Rectal smooth muscle tissue (tissue), 1 donor: ENCODE measurements around the gene LRRC31.

Experiments used
- H3K27ac ChIP-seq: one replicate; pipeline ENCODE4 v1.7.0; 2013; ENCODE audit warnings: low read depth, low read length, inconsistent platforms
- H3K27me3 ChIP-seq: one replicate; pipeline ENCODE4 v1.7.0; 2013; ENCODE audit warnings: low read length; ENCODE audit not compliant: control insufficient read depth, insufficient read depth
- H3K36me3 ChIP-seq: one replicate; pipeline ENCODE4 v1.7.0; 2013; ENCODE audit warnings: low read length; ENCODE audit not compliant: control insufficient read depth, insufficient read depth
- H3K4me1 ChIP-seq: one replicate; pipeline ENCODE4 v1.7.0; 2013; ENCODE audit warnings: low read length; ENCODE audit not compliant: control insufficient read depth, insufficient read depth
- H3K4me3 ChIP-seq: one replicate; pipeline ENCODE4 v1.7.0; 2013; ENCODE audit warnings: low read length
- H3K9ac ChIP-seq: one replicate; pipeline ENCODE4 v1.7.0; 2013; ENCODE audit warnings: low read length

Gene LRRC31

DNA sequence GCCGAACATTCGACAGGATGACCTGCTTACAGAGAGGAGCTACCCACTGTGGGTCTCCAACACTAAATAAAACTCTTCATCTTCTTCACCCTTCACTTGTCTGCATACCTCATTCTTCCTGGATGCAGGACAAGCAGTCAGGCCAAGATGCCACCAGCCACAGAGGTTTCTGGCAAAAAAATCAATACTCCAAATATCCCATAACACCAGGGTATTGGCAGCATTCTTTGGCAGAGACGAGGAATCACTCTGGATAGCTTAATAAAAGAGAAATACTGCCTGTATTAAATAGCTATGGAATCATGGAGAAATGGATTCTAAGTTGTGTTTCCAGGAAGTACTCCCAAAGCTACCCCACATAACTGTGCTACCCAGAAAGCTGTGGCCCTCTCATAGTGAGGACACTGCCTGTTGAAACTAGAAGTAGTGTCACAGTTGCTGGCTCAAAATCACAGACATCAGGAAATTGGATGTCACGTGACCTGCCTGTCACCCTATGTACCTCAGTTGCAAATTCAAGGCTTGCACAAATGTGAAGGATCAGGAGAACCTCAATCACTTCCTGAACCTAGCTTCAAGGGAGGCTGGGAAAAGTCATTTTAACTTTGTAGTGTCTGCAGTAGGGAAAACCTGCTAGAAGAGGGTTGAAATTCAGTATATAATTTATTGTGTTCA is 11.0 kb upstream of the LRRC31 start:
- no peak overlapping the region for H3K9ac ChIP-seq
- no peaks in the 10 kb centered on the region for H3K36me3 ChIP-seq
- H3K27me3 ChIP-seq, result no peaks in the 10 kb centered on the region
- H3K27ac ChIP-seq, result no peak overlapping the region
- H3K4me3 ChIP-seq, result no peak overlapping the region
- H3K4me1 ChIP-seq, result no peaks in the 10 kb centered on the region

DNA sequence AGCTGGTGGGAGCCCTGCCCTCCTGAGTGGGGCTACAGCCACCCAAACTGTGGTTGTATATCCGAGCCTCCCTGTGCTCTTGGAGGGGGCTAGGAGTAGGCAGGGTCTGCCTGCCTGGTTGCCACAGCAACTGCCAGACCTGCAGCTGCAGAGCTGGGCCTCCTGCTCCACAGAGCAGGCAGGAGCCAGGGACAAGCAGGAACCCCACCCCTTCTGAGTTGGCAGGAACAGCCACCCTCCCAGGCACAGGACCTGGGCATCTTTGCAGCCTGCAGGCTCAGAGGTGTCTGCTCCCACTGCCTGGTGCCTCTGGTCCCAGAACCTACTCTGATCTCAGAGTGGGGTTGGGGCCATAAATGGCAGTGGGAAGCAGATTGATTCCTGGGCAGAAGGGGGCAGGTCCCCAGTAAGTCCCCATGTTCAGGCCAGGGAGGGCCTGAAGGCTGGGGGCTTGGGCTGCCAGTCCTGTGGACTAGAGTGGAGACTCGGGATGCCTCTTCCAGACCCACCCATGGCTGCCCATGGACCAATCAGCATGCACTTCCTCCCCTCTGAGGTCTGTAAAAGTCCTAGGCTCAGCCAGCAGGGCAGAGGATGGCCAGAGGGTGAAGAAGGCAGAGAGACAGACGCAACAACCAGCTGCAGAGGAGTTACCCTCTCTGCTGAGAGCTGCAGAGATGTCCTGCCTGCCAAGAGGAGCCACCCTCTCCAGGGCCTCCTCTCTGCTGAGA is 10.3 kb upstream of the LRRC31 start:
- H3K27ac ChIP-seq, result no peak overlapping the region
- no peak overlapping the region for H3K4me3 ChIP-seq
- no peak overlapping the region for H3K9ac ChIP-seq
- no peaks in the 10 kb centered on the region for H3K27me3 ChIP-seq
- no peaks in the 10 kb centered on the region for H3K4me1 ChIP-seq
- no peaks in the 10 kb centered on the region for H3K36me3 ChIP-seq

DNA sequence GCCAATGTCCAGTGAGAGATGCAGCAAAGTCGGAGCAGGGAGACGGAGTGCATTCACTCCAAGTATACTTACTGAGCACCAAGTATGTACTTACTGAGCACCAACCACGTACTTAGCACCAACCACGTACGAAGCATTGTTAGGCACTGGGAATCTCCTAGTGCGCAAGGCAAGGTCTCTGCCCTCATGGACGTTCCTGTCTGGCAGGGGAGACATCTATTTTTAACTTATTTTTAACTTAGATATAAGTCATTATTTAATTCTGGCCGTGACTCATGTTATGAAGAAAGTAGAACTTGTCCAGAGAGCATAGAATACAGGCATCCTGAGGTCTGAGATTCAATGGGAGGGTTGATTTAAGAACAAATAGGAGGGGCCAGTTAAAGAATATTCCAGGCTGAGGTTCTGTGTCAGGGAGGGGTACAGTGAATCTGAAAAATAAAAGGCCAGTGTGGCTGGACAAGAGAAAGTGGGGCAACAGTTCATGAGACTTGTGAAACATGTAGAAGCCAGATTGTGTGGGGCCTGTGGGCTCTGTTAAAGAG is 9.3 kb upstream of the LRRC31 start:
- H3K27ac ChIP-seq, result no peak overlapping the region
- no peak overlapping the region for H3K9ac ChIP-seq
- no peak overlapping the region for H3K4me3 ChIP-seq
- H3K27me3 ChIP-seq, result no peaks in the 10 kb centered on the region
- H3K36me3 ChIP-seq, result no peaks in the 10 kb centered on the region
- no peaks in the 10 kb centered on the region for H3K4me1 ChIP-seq

DNA sequence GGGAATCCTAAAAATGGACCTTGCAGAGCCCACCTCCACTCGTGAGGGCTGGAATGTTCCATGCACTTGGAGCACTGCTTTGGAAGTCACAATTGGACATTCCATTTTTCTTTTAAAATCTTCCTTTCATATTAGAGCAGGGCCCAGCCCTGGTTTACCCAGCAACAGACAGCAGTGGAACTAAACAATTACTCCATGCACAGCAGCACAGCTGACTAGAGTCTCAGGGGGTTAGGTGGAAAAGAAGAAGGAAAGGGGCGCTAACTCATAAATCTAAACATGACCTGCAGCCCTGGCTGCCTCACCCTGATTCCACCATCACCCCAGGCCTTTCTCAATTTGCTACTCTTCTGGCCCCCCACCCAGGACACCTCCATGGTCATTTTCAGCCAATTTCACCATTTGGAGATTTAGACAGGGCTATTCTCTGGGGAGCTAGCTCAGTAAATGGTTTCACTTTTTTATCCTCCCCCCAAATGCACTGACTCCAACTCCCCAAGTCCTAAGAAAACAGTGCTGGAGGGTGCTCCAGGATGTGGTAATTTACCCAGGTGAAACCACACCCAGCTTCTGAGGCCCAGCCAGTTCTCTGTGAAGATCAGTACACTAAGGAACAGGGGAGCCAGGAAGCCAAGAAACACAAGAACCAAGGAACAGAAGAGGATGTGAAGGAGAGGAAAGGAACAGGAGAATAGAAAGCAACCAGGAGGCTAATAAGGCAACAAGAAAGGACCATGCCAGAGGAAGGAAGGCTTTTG is 1.6 kb upstream of the LRRC31 start:
- Histone ChIP-seq H3K27me3 (no peaks in the 10 kb centered on the region), H3K4me1 (no peaks in the 10 kb centered on the region), H3K9ac (no peak overlapping the region), H3K36me3 (no peaks in the 10 kb centered on the region), H3K4me3 (no peak overlapping the region), H3K27ac (no peak overlapping the region)

DNA sequence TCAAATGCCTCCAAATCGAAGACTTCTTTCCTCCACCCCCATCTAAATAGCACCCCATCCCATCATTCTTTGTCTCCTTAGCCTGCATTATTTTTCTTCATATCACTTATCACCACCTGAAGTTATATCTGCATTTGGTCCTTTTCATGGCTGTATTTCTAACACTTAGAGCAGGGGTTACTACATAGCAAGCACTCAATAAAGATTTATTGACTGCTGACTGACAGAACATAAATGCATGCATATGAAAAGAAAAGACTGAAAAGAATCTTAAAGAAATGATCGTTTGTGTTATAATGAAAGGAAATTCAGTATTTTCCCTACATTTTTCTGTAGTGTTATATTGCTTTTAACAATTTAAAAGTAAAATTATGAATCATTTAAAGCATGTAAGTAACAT is 1.4 kb downstream of the LRRC31 start:
- H3K9ac ChIP-seq, result no peak overlapping the region
- H3K36me3 ChIP-seq, result no peaks in the 10 kb centered on the region
- no peaks in the 10 kb centered on the region for H3K4me1 ChIP-seq
- H3K4me3 ChIP-seq, result peak overlapping the region; percentile 19
- no peak overlapping the region for H3K27ac ChIP-seq
- no peaks in the 10 kb centered on the region for H3K27me3 ChIP-seq

DNA sequence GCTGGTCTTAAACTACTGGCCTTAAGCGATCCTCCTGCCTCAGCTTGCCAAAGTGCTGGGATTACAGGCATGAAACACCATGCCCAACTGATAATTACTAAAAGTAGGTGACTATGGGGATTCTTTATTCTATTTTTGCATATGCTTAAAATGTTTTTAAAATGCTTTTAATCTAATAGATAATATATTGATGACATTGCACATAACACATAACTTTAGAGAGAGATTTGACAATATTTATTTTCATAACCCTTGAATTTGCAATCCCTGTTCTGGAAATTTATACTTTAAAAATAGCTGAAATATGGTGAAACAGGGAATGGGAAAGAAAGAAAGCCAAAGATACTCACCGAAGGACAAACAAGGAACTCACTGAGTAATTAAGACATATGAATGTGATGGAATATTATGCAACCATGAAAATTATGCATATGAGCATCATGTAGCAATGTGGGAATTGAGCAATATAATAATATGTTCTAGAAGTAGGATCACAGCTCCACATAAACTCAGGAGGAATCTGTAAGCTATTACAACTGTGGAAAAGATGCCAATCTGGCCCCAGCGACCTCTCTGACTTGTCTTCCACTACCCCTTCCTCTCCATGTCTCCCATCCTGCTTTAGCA is 2.0 kb downstream of the LRRC31 start:
- Histone ChIP-seq H3K36me3 (no peaks in the 10 kb centered on the region), H3K4me3 (peak overlapping the region; percentile 19), H3K4me1 (no peaks in the 10 kb centered on the region), H3K9ac (no peak overlapping the region), H3K27ac (no peak overlapping the region), H3K27me3 (no peaks in the 10 kb centered on the region)

DNA sequence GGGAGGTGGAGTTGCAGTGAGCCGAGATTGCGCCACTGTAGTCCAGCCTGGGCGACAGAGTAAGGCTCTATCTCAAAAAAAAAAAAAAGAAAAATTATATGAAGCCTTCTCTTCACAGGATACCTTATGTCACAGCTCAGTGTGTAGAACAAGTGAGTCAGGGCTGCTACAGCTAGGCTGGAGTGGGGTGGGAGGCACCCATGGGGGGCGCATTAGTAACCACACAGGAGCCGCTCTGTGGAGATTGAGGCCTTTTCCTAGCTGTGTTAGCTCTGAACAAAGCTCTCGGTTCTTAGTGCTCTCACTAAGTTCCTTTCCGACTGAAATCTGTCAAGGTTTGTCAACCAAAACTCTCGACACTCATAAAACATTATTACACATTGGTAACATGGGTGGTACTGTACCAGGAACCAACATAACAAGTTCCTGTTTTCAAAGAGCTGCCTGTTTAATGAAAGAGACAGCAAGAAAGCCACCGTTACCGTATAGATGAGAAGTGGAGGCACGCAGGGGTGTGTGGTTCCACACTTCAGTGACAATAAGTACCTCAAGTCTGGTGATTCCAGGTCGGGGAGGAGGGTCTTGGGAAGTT is 4.5 kb downstream of the LRRC31 start:
- H3K4me1 ChIP-seq, result no peaks in the 10 kb centered on the region
- peak overlapping the region; percentile 36 for H3K9ac ChIP-seq
- H3K36me3 ChIP-seq, result no peaks in the 10 kb centered on the region
- H3K27ac ChIP-seq, result no peak overlapping the region
- H3K27me3 ChIP-seq, result no peaks in the 10 kb centered on the region
- peak overlapping the region; percentile 6 for H3K4me3 ChIP-seq

DNA sequence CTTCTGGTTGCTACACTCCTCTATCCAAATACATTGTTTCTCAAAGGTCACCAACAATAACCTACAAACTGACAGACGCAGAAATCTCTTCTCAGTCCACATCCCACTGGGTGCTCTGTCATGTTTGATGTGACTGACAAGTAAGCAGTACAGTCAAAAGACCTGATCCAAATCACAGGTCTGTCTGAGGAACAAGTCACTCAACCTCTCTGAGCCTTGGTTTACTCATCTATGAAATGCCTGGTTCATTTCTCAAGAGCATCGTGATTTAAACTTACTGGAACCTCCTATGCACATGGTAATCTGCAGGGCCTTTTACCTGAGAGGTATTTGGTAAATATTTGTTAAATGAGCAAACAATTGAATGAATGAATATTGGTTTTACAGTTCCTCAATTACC is 5.5 kb downstream of the LRRC31 start:
- Histone ChIP-seq H3K4me1 (no peaks in the 10 kb centered on the region), H3K27ac (no peak overlapping the region), H3K27me3 (no peaks in the 10 kb centered on the region), H3K9ac (no peak overlapping the region), H3K36me3 (no peaks in the 10 kb centered on the region), H3K4me3 (no peak overlapping the region)

DNA sequence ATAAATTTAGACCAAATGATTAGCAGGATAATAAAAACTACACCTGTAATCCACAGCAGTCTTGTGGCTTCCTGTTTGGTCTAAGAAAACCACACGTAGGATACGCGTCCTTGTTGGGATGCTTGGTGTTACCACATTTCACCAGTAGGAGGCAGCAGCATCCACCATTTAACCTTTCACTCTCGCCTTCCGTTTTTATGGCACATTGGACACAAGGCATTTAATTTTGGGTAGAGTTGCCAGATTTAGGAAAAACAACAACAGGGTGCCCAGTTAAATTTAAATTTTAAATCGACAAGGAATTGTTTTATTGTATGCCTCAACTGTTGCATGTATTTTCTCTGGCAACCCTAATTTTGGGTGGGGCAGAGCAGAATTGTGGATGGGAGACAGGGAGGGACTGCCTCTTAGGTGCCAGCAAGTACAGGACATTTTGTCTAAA is 6.3 kb downstream of the LRRC31 start:
- Histone ChIP-seq H3K27me3 (no peaks in the 10 kb centered on the region), H3K36me3 (no peaks in the 10 kb centered on the region), H3K4me1 (no peaks in the 10 kb centered on the region), H3K9ac (no peak overlapping the region), H3K27ac (no peak overlapping the region), H3K4me3 (no peak overlapping the region)

DNA sequence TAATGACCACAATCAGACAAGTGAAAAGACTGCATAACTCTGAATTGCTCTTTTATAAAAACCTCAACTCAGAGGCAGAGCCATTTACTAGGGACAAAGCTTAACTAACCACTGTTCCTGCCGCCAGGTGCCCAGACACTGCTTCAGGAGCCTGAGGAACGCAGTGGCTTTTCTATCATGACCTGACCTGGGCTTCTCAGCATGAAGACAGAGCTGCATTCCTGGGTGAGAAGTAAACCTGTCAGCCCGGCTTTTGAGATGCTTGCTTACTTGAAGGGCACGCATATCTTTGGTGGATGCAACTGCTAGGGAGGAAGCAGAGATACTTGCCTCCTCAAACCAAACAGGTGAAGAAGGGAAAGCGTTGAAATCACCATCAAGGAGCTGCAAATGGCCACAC is 7.9 kb downstream of the LRRC31 start:
- no peaks in the 10 kb centered on the region for H3K27me3 ChIP-seq
- H3K27ac ChIP-seq, result no peak overlapping the region
- H3K36me3 ChIP-seq, result no peaks in the 10 kb centered on the region
- H3K4me3 ChIP-seq, result no peak overlapping the region
- no peaks in the 10 kb centered on the region for H3K4me1 ChIP-seq
- H3K9ac ChIP-seq, result no peak overlapping the region

DNA sequence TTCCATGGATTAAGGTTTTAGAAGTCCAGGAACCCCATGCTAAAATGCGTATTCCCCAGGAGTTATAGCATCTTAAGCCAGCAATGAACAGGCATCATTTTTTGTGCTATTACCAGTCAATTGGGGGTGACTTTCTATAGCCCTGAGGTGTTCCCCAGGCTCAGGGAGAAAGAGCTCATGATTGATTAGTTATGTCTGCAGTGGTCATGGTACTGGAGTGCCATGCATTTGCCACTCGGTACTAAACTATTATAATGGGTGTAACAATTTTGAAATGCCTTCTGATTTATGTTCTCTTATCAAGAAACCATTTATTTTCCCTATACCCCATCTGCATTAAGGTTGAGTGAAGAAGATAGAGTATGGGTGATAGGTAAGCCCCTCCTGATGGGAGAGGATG is 11.9 kb downstream of the LRRC31 start:
- Histone ChIP-seq H3K4me3 (no peak overlapping the region), H3K36me3 (no peaks in the 10 kb centered on the region)

DNA sequence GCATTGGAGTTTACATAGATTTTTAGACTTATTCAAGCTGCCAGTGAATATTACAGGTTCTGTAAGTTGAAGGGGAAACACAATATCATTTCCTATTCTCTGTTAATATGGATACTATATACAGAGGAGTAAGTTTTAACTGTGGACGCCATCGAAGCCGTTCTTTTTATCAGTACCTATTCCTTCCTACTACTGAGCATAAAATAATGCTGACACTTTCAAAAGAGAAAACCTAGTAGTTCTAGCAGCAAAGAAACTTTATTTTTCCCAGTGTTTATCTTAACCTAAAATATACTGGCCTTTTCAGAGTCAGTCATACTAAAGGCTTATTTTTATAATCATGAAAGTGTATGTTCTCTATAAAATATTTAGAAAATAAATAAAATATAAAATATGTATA is 14.2 kb downstream of the LRRC31 start:
- no peak overlapping the region for H3K4me3 ChIP-seq
- H3K27me3 ChIP-seq, result no peaks in the 10 kb centered on the region
- no peaks in the 10 kb centered on the region for H3K4me1 ChIP-seq
- no peak overlapping the region for H3K27ac ChIP-seq
- no peak overlapping the region for H3K9ac ChIP-seq
- no peaks in the 10 kb centered on the region for H3K36me3 ChIP-seq

More for the DNA sequence above, 11.9 kb downstream of the LRRC31 start:
- Histone ChIP-seq H3K27me3 (no peaks in the 10 kb centered on the region), H3K9ac (no peak overlapping the region), H3K27ac (no peak overlapping the region), H3K4me1 (no peaks in the 10 kb centered on the region)
